Esophagus (tissue), 2 donors: Measurements from ENCODE around the gene NMNAT3. TPM values are rescaled to one million over a fixed set of nuclear protein-coding genes. Genes with fewer than 3 reads are reported as not detected.

ENCODE experiments used
- H3K27ac ChIP-seq, 2 donors: one replicate each; pipeline ENCODE4 v1.5.1; 2013; ENCODE audit warnings: low read depth in 2 of 2, mild to moderate bottlenecking in 2 of 2, inconsistent platforms in 1 of 2, low read length in 1 of 2, moderate library complexity in 1 of 2
- H3K27me3 ChIP-seq, 2 donors: one replicate each; pipeline ENCODE4 v1.6.1; 2013; ENCODE audit warnings: low read length in 2 of 2, control low read depth in 1 of 2, mild to moderate bottlenecking in 1 of 2; ENCODE audit not compliant: insufficient read depth in 2 of 2, control insufficient read depth in 1 of 2
- H3K36me3 ChIP-seq, 2 donors: one replicate each; pipeline ENCODE4 v1.6.1; 2013; ENCODE audit warnings: low read length in 1 of 2; ENCODE audit not compliant: control insufficient read depth in 2 of 2, insufficient read depth in 2 of 2
- H3K4me1 ChIP-seq, 2 donors: one replicate each; pipeline ENCODE4 v1.6.1; 2013; ENCODE audit warnings: low read length in 1 of 2; ENCODE audit not compliant: control insufficient read depth in 2 of 2, insufficient read depth in 2 of 2
- H3K4me3 ChIP-seq, 2 donors: one replicate each; pipeline ENCODE4 v1.5.1; 2013; ENCODE audit warnings: low read length in 2 of 2, mild to moderate bottlenecking in 2 of 2, low read depth in 1 of 2, moderate library complexity in 1 of 2
- H3K9me3 ChIP-seq, 2 donors: one replicate each; pipeline ENCODE4 v1.6.1; 2013; ENCODE audit warnings: mild to moderate bottlenecking in 2 of 2, low read depth in 1 of 2, low read length in 1 of 2, moderate library complexity in 1 of 2; ENCODE audit not compliant: control insufficient read depth in 2 of 2, insufficient read depth in 1 of 2
- WGBS, 2 donors: extraction: QIAGEN DNeasy Blood & Tissue Kit; methylation state at CpG; one replicate each; pipeline ENCODE4 v1.1.7; 2013; 5-methylcytosine and 5-hydroxymethylcytosine counted together
- polyA plus RNA-seq, 2 donors: library from polyadenylated mRNA; stranded (reverse); fragments of 200-250 nt; gene quantifications; one replicate each; pipeline ENCODE4 v1.2.3, GENCODE V29; 2013
- donor health status: healthy with polysubstance abuse.
- donor health status: Bipolar disorder and iron deficiency.

NMNAT3 gene
- polyA plus RNA-seq, 2 donors, result 2.1 to 4.6 TPM

DNA sequence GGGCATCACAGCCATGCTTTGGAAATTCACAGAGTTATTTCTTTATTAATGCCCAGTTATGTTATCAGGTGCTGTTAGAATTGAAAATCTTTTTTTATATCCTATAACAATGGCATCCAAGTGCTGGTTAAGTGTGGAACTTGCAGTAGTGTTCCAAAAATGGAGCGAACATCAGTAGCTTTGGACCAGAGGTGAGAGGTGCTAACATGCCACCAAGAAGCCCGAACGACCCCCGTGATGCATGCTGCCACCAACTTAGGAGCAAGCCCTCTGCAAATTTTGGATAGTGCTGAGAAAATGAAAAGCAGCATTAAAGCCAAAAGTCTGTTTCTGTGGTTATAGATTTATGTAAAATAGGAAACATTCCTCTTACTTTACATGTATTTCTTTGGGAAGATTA, 163.0 kb downstream of the NMNAT3 start:
- Histone ChIP-seq H3K36me3 (no peaks in the 10 kb centered on the region), H3K27me3 (no peaks in the 10 kb centered on the region), H3K27ac (no peak overlapping the region), H3K9me3 (no peaks in the 10 kb centered on the region), H3K4me3 (no peak overlapping the region), H3K4me1 (no peaks in the 10 kb centered on the region)
- WGBS, 2 donors, result 94 to 96% methylated on average over 4 of the region's 4 CpGs

Other genes starting within 250 kb of the NMNAT3 start
- gene RBP2, start 201.5 kb downstream of the NMNAT3 start, polyA plus RNA-seq, result under 1 TPM; 0.13 to 0.43 TPM
- 10 to 100 TPM; 26.8 to 27.9 TPM for gene RBP1, start 138.2 kb downstream of the NMNAT3 start, polyA plus RNA-seq